ENCODE measurements around the gene ATIC.

GRCh38 chr2:215370112-215370965, 58.5 kb downstream of the ATIC start:
- no peak for TF ChIP-seq CTCF (IDR thresholded peaks at IDR 0.05)
- no peak for TF ChIP-seq BHLHE40 (IDR thresholded peaks at IDR 0.05; ENCODE audit: low read depth, low read length)
- no peak for TF ChIP-seq ZFP36 (IDR thresholded peaks at IDR 0.05; ENCODE audit: borderline replicate concordance, partially characterized antibody)
- TF ChIP-seq MAZ (IDR thresholded peaks at IDR 0.05; ENCODE audit: borderline replicate concordance, low read depth, low read length): no peak

All from A549 (cell line).